KOPT-K1 (cell line): ENCODE data around the gene CD96.
"Not testable (repeated sequence)": the region's sequence is repeated elsewhere in the genome, so short reads cannot be mapped to it uniquely, and the experiment has no call there.

ENCODE experiments used
- H3K27ac ChIP-seq: fragments of 200-600 bp; sonication (generic); 2 replicates; pipeline ENCODE4 v1.5.1; 2016; ENCODE audit warnings: antibody characterized with exemption, mild to moderate bottlenecking, low read depth, low read length; ENCODE audit not compliant: poor library complexity, severe bottlenecking
- H3K36me3 ChIP-seq: fragments of 200-600 bp; sonication (generic); 2 replicates; pipeline ENCODE4 v1.5.1; 2017; ENCODE audit warnings: antibody characterized with exemption, mild to moderate bottlenecking, low read length, moderate library complexity; ENCODE audit not compliant: insufficient read depth
- H3K9me3 ChIP-seq: fragments of 200-600 bp; sonication (generic); 2 replicates; pipeline ENCODE4 v1.5.1; 2017; ENCODE audit warnings: antibody characterized with exemption, low read length, mild to moderate bottlenecking; ENCODE audit not compliant: insufficient read depth, poor library complexity, severe bottlenecking

The CD96 gene

GRCh38 chr3:111615880-111616279 lies 73.9 kb downstream of the CD96 start:
- H3K9me3 ChIP-seq = peaks cover 20% of the 10 kb centered on the region
- peak overlapping the region; percentile 61 for H3K27ac ChIP-seq
- peaks cover 74% of the 10 kb centered on the region for H3K36me3 ChIP-seq

- Histone ChIP-seq H3K36me3 (peaks cover 67% of the 10 kb centered on the region), H3K9me3 (peaks cover 20% of the 10 kb centered on the region), H3K27ac (peak overlapping the region; percentile 61)
These were observed 74.6 kb downstream of the CD96 start for GRCh38 chr3:111616417-111617105.

GRCh38 chr3:111617406-111617805 lies 75.4 kb downstream of the CD96 start:
- Histone ChIP-seq H3K36me3 (peaks cover 68% of the 10 kb centered on the region), H3K9me3 (peaks cover 20% of the 10 kb centered on the region), H3K27ac (no peak overlapping the region)

GRCh38 chr3:111617912-111618601 lies 76.1 kb downstream of the CD96 start:
- no peak overlapping the region for H3K27ac ChIP-seq
- H3K36me3 ChIP-seq = peaks cover 67% of the 10 kb centered on the region

GRCh38 chr3:111618945-111619344 lies 76.9 kb downstream of the CD96 start:
- Histone ChIP-seq H3K36me3 (peaks cover 68% of the 10 kb centered on the region), H3K9me3 (peaks cover 20% of the 10 kb centered on the region), H3K27ac (no peak overlapping the region)

More at GRCh38 chr3:111617912-111618601, 76.1 kb downstream of the CD96 start:
- peaks cover 20% of the 10 kb centered on the region for H3K9me3 ChIP-seq

GRCh38 chr3:111619833-111620232 lies 77.8 kb downstream of the CD96 start:
- H3K36me3 ChIP-seq = peaks cover 68% of the 10 kb centered on the region
- no peak overlapping the region for H3K27ac ChIP-seq
- peaks cover 20% of the 10 kb centered on the region for H3K9me3 ChIP-seq

- peaks cover 76% of the 10 kb centered on the region for H3K36me3 ChIP-seq
- H3K9me3 ChIP-seq = peaks cover 30% of the 10 kb centered on the region
- H3K27ac ChIP-seq = no peak overlapping the region
These were observed 79.5 kb downstream of the CD96 start for GRCh38 chr3:111621535-111621934.

GRCh38 chr3:111627092-111627491 lies 85.1 kb downstream of the CD96 start:
- H3K36me3 ChIP-seq = peaks cover 71% of the 10 kb centered on the region
- peaks cover 62% of the 10 kb centered on the region for H3K9me3 ChIP-seq
- H3K27ac ChIP-seq = no peak overlapping the region

- peaks cover 52% of the 10 kb centered on the region for H3K36me3 ChIP-seq
- not testable (repeated sequence) for H3K27ac ChIP-seq
- H3K9me3 ChIP-seq = peaks cover 69% of the 10 kb centered on the region
These were observed 87.0 kb downstream of the CD96 start for GRCh38 chr3:111629018-111629417.

- peaks cover 63% of the 10 kb centered on the region for H3K9me3 ChIP-seq
These were observed 88.6 kb downstream of the CD96 start for GRCh38 chr3:111630638-111631037.

GRCh38 chr3:111635403-111635802 lies 93.4 kb downstream of the CD96 start:
- no peak overlapping the region for H3K27ac ChIP-seq
- peaks cover 58% of the 10 kb centered on the region for H3K36me3 ChIP-seq
- H3K9me3 ChIP-seq = peaks cover 46% of the 10 kb centered on the region

More at GRCh38 chr3:111630638-111631037, 88.6 kb downstream of the CD96 start:
- H3K27ac ChIP-seq = not testable (repeated sequence)
- H3K36me3 ChIP-seq = peaks cover 47% of the 10 kb centered on the region

GRCh38 chr3:111636366-111636885 lies 94.4 kb downstream of the CD96 start:
- Histone ChIP-seq H3K36me3 (peaks cover 64% of the 10 kb centered on the region), H3K9me3 (peaks cover 46% of the 10 kb centered on the region)

GRCh38 chr3:111639316-111639715 lies 97.3 kb downstream of the CD96 start:
- Histone ChIP-seq H3K9me3 (peaks cover 61% of the 10 kb centered on the region), H3K27ac (no peak overlapping the region), H3K36me3 (peaks cover 63% of the 10 kb centered on the region)

More at GRCh38 chr3:111636366-111636885, 94.4 kb downstream of the CD96 start:
- no peak overlapping the region for H3K27ac ChIP-seq

GRCh38 chr3:111648991-111649579 lies 107.1 kb downstream of the CD96 start:
- Histone ChIP-seq H3K27ac (no peak overlapping the region), H3K36me3 (peaks cover 81% of the 10 kb centered on the region), H3K9me3 (peaks cover 2% of the 10 kb centered on the region)
